H9 (cell line): ENCODE data around the gene P2RY8. TPM values are rescaled to one million over a fixed set of nuclear protein-coding genes. Genes with fewer than 3 reads are reported as not detected.

Source experiments
- DNase-seq: peaks from one replicate; pipeline ENCODE4 v3.0.0-alpha.2; 2017
- H2AFZ ChIP-seq: one replicate; pipeline ENCODE4 v1.6.1; 2013; ENCODE audit warnings: mild to moderate bottlenecking, low read length, control low read depth, moderate library complexity
- H2AK5ac ChIP-seq: 2 replicates; pipeline ENCODE4 v1.6.1; 2013; ENCODE audit warnings: low read length, control low read depth, mixed read lengths; ENCODE audit not compliant: insufficient read length
- H2BK120ac ChIP-seq: one replicate; pipeline ENCODE4 v1.6.1; 2013; ENCODE audit warnings: low read depth, mild to moderate bottlenecking, low read length, control low read depth, inconsistent platforms; ENCODE audit not compliant: poor library complexity, severe bottlenecking
- H2BK12ac ChIP-seq: 2 replicates; pipeline ENCODE4 v1.6.1; 2013; ENCODE audit warnings: low read length, control low read depth, mixed read lengths, low read depth; ENCODE audit not compliant: insufficient read length
- H2BK15ac ChIP-seq: 2 replicates; pipeline ENCODE4 v1.6.1; 2013; ENCODE audit warnings: low read depth, low read length, control low read depth
- H2BK20ac ChIP-seq: one replicate; pipeline ENCODE4 v1.6.1; 2013; ENCODE audit warnings: low read depth, mild to moderate bottlenecking, low read length, control low read depth, inconsistent platforms; ENCODE audit not compliant: poor library complexity, severe bottlenecking
- H2BK5ac ChIP-seq: 2 replicates; pipeline ENCODE4 v1.6.1; 2013; ENCODE audit warnings: low read length, control low read depth, mixed read lengths; ENCODE audit not compliant: insufficient read length
- H3K14ac ChIP-seq: 2 replicates; pipeline ENCODE4 v1.6.1; 2013; ENCODE audit warnings: low read length, control low read depth; ENCODE audit not compliant: insufficient read depth
- H3K18ac ChIP-seq: 2 replicates; pipeline ENCODE4 v1.6.1; 2013; ENCODE audit warnings: low read depth, mild to moderate bottlenecking, mixed read lengths, low read length, control low read depth; ENCODE audit not compliant: insufficient read length
- H3K23ac ChIP-seq: 2 replicates; pipeline ENCODE4 v1.6.1; 2013; ENCODE audit warnings: low read length, control low read depth, mixed read lengths, low read depth; ENCODE audit not compliant: insufficient read length
- H3K23me2 ChIP-seq: 2 replicates; pipeline ENCODE4 v1.6.1; 2013; ENCODE audit warnings: low read depth, mild to moderate bottlenecking, mixed read lengths, low read length, control low read depth; ENCODE audit not compliant: insufficient read length, poor library complexity, severe bottlenecking
- H3K27ac ChIP-seq: 2 replicates; pipeline ENCODE4 v1.5.1; 2013; ENCODE audit warnings: low read length, control low read depth, mixed read lengths, low read depth; ENCODE audit not compliant: insufficient read length
- H3K27me3 ChIP-seq: 2 replicates; pipeline ENCODE4 v1.6.1; 2013; ENCODE audit warnings: low read length, control low read depth, inconsistent platforms; ENCODE audit not compliant: insufficient read depth
- H3K4ac ChIP-seq: 2 replicates; pipeline ENCODE4 v1.6.1; 2013; ENCODE audit warnings: low read depth, mild to moderate bottlenecking, control low read depth, inconsistent platforms, low read length, moderate library complexity
- H3K4me1 ChIP-seq: 2 replicates; pipeline ENCODE4 v1.6.1; 2013; ENCODE audit warnings: low read length, control low read depth, inconsistent platforms; ENCODE audit not compliant: insufficient read depth
- H3K4me2 ChIP-seq: 2 replicates; pipeline ENCODE4 v1.6.1; 2013; ENCODE audit warnings: low read length, control low read depth, mixed read lengths; ENCODE audit not compliant: insufficient read length, insufficient read depth
- H3K56ac ChIP-seq: 2 replicates; pipeline ENCODE4 v1.6.1; 2013; ENCODE audit warnings: low read depth, mild to moderate bottlenecking, mixed read lengths, low read length, control low read depth; ENCODE audit not compliant: insufficient read length
- H3K79me1 ChIP-seq: 2 replicates; pipeline ENCODE4 v1.6.1; 2013; ENCODE audit warnings: low read depth, mild to moderate bottlenecking, moderate library complexity, low read length, control low read depth, inconsistent platforms; ENCODE audit not compliant: insufficient read depth, poor library complexity, severe bottlenecking
- H3K79me2 ChIP-seq: 2 replicates; pipeline ENCODE4 v1.6.1; 2013; ENCODE audit warnings: low read length, control low read depth, inconsistent platforms; ENCODE audit not compliant: insufficient read depth
- H3K9ac ChIP-seq: 2 replicates; pipeline ENCODE4 v1.6.1; 2013; ENCODE audit warnings: low read length, control low read depth, mixed read lengths; ENCODE audit not compliant: insufficient read length; ENCODE audit errors: extremely low read depth
- H3K9me3 ChIP-seq: one replicate; pipeline ENCODE4 v1.6.1; 2013; ENCODE audit warnings: low read depth, low read length, inconsistent platforms; ENCODE audit not compliant: control insufficient read depth
- H3T11ph ChIP-seq: one replicate; pipeline ENCODE4 v1.6.1; 2013; ENCODE audit warnings: mild to moderate bottlenecking, low read length, control low read depth, inconsistent platforms
- H4K20me1 ChIP-seq: one replicate; pipeline ENCODE4 v1.6.1; 2013; ENCODE audit not compliant: control insufficient read depth, insufficient read length, insufficient read depth
- H4K5ac ChIP-seq: 2 replicates; pipeline ENCODE4 v1.6.1; 2013; ENCODE audit warnings: low read depth, mild to moderate bottlenecking, mixed read lengths, low read length, control low read depth; ENCODE audit not compliant: insufficient read length
- H4K8ac ChIP-seq: replicated peaks from 2 replicates; pipeline ENCODE4 v1.6.1; 2013; ENCODE audit warnings: low read length, control low read depth, mixed read lengths, low read depth; ENCODE audit not compliant: insufficient read length
- H4K91ac ChIP-seq: 2 replicates; pipeline ENCODE4 v1.6.1; 2013; ENCODE audit warnings: low read depth, mild to moderate bottlenecking, moderate library complexity, mixed read lengths, low read length, control low read depth; ENCODE audit not compliant: insufficient read length
- H3K27ac Mint-ChIP-seq, 3 experiments: 2 replicates in 2 of 3; 3 replicates in 1 of 3; pipeline ENCODE4 v1.8.0; 2020 to 2021; ENCODE audit warnings: mixed read lengths in 3 of 3, mild to moderate bottlenecking in 1 of 3, moderate library complexity in 1 of 3
- H3K27me3 Mint-ChIP-seq: 2 replicates; pipeline ENCODE4 v1.8.0; 2021; ENCODE audit warnings: low read depth, mild to moderate bottlenecking, moderate library complexity, mixed read lengths
- H3K36me3 Mint-ChIP-seq, 3 experiments: 2 replicates in 2 of 3; 3 replicates in 1 of 3; pipeline ENCODE4 v1.8.0; 2020 to 2021; ENCODE audit warnings: low read depth in 3 of 3, mixed read lengths in 3 of 3; ENCODE audit not compliant: insufficient read depth in 1 of 3
- H3K4me1 Mint-ChIP-seq, 2 experiments: 2 replicates each; pipeline ENCODE4 v1.8.0; 2020; ENCODE audit warnings: mixed read lengths in 2 of 2
- H3K4me3 Mint-ChIP-seq, 2 experiments: 2 replicates in 1 of 2; 3 replicates in 1 of 2; pipeline ENCODE4 v1.8.0; 2020 to 2021; ENCODE audit warnings: mild to moderate bottlenecking in 2 of 2, mixed read lengths in 2 of 2, moderate library complexity in 1 of 2
- H3K9me3 Mint-ChIP-seq, 2 experiments: 2 replicates in 1 of 2; 3 replicates in 1 of 2; pipeline ENCODE4 v1.8.0; 2020; ENCODE audit warnings: mild to moderate bottlenecking in 2 of 2, mixed read lengths in 2 of 2, moderate library complexity in 1 of 2
- whole genome bisulfite sequencing: extraction: QIAGEN DNeasy Blood & Tissue Kit; methylation state at CpG from one replicate; pipeline ENCODE4 v1.1.7; 2013; ENCODE audit warnings: missing lambda C conversion rate, low lambda C conversion rate, mixed read lengths; ENCODE audit not compliant: insufficient read length; ENCODE audit errors: extremely low coverage; 5-methylcytosine and 5-hydroxymethylcytosine counted together
- total RNA-seq: library from RNA; stranded (reverse); gene quantifications from 2 replicates; pipeline ENCODE4 v1.2.1, GENCODE V29; 2021
- TF ChIP-seq, protein P1 (sequence below): fragments of 200-600 bp; sonication (generic); conservative IDR thresholded peaks from 3 replicates; pipeline ENCODE4 v1.8.0; 2021; ENCODE audit warnings: antibody characterized with exemption, mild to moderate bottlenecking

The P2RY8 gene
- total RNA-seq, 1 experiment from 2014 or later: not detected

DNA sequence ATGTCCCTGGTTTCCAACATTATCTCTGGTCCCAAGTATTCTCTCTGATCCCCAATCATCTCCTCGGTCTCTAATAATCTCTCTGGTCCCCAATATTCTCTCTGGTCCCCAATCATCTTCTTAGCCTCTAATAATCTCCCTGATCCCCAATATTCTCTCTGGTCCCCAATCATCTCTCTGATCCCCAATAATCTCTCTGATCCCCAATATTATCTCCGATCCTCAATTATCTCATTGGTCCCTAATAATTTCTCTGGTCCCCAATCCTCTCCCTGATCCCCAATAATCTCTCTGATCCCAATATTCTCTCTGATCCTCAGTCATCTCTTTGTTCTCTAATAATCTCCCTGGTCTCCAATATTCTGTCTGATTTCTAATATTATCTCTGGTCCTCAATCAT is 16.6 kb downstream of the P2RY8 start:
- Histone ChIP-seq H3K14ac (no peak overlapping the region), H3K56ac (no peak overlapping the region), H2AFZ (no peak overlapping the region), H2BK120ac (no peak overlapping the region), H2BK12ac (no peak overlapping the region), H3T11ph (no peak overlapping the region), H3K23ac (no peak overlapping the region), H3K23me2 (no peaks in the 10 kb centered on the region), H3K27me3 (no peaks in the 10 kb centered on the region), H2AK5ac (no peak overlapping the region), H3K4me2 (no peak overlapping the region), H2BK15ac (no peak overlapping the region), H3K18ac (no peak overlapping the region), H4K8ac (no peak overlapping the region), H4K91ac (no peak overlapping the region), H2BK5ac (no peak overlapping the region), H4K5ac (no peak overlapping the region), H3K9ac (no peak overlapping the region), H3K4ac (no peak overlapping the region), H3K9me3 (no peaks in the 10 kb centered on the region), H3K79me2 (no peaks in the 10 kb centered on the region), H3K4me1 (no peaks in the 10 kb centered on the region; the same call in 1 of the 2 replicates), H3K79me1 (no peaks in the 10 kb centered on the region), H2BK20ac (no peak overlapping the region), H3K27ac (no peak overlapping the region), H4K20me1 (no peaks in the 10 kb centered on the region)
- 100% methylated on average over 1 of the region's 2 CpGs for WGBS
- Mint-ChIP-seq H3K36me3 (no peaks in the 10 kb centered on the region), H3K4me1 (peaks cover 6 to 10% of the 10 kb centered on the region in 2 experiments), H3K9me3 (peaks cover 13 to 16% of the 10 kb centered on the region in 2 experiments), H3K27me3 (peaks cover 1% of the 10 kb centered on the region; the same call in 1 of the 2 replicates), H3K4me3 (no peak overlapping the region), H3K27ac (no peak overlapping the region)
- DNase-seq: no peak
- TF ChIP-seq, protein P1, sequence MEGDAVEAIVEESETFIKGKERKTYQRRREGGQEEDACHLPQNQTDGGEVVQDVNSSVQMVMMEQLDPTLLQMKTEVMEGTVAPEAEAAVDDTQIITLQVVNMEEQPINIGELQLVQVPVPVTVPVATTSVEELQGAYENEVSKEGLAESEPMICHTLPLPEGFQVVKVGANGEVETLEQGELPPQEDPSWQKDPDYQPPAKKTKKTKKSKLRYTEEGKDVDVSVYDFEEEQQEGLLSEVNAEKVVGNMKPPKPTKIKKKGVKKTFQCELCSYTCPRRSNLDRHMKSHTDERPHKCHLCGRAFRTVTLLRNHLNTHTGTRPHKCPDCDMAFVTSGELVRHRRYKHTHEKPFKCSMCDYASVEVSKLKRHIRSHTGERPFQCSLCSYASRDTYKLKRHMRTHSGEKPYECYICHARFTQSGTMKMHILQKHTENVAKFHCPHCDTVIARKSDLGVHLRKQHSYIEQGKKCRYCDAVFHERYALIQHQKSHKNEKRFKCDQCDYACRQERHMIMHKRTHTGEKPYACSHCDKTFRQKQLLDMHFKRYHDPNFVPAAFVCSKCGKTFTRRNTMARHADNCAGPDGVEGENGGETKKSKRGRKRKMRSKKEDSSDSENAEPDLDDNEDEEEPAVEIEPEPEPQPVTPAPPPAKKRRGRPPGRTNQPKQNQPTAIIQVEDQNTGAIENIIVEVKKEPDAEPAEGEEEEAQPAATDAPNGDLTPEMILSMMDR: no peak
